GM19328 (cell line): ENCODE data around the gene IFITM1.

Source experiments
- ATAC-seq: cut with Tn5 transposase; IDR thresholded peaks from one replicate; pipeline ENCODE4 v1.9.1; 2021; ENCODE audit warnings: mild to moderate bottlenecking, moderate library complexity; ENCODE audit not compliant: unreplicated experiment

IFITM1 gene

GRCh38 chr11:313787-314553 lies at the start of gene IFITM1:
TSS of gene IFITM1 (plus strand) at chr11:314040. CDS start at chr11:314171, 131 bp downstream.
- ATAC-seq = no peak

- ATAC-seq = no peak
Observed at GRCh38 chr11:266676-267439, 47.0 kb upstream of the IFITM1 start.

GRCh38 chr11:267491-267994 lies 46.3 kb upstream of the IFITM1 start:
- no peak for ATAC-seq

GRCh38 chr11:268716-269145 lies 45.1 kb upstream of the IFITM1 start:
- ATAC-seq = peak; percentile 39

GRCh38 chr11:269146-269890 lies 44.5 kb upstream of the IFITM1 start:
- peak; percentile 61 for ATAC-seq

- no peak for ATAC-seq
Observed at GRCh38 chr11:270451-271318, 43.2 kb upstream of the IFITM1 start.

GRCh38 chr11:271319-271715 lies 42.5 kb upstream of the IFITM1 start:
- ATAC-seq = no peak

- ATAC-seq = no peak
Observed at GRCh38 chr11:272195-272930, 41.5 kb upstream of the IFITM1 start.

- no peak for ATAC-seq
Observed at GRCh38 chr11:272931-273198, 41.0 kb upstream of the IFITM1 start.

GRCh38 chr11:276219-276618 lies 37.6 kb upstream of the IFITM1 start:
- no peak for ATAC-seq

GRCh38 chr11:278001-278951 lies 35.6 kb upstream of the IFITM1 start, which contains the start of gene NLRP6:
TSS of gene NLRP6 (plus strand) at chr11:278407. CDS start at chr11:278570, 163 bp downstream.
- no peak for ATAC-seq

GRCh38 chr11:279040-279965 lies 34.5 kb upstream of the IFITM1 start:
- ATAC-seq = no peak

- no peak for ATAC-seq
Observed at GRCh38 chr11:279966-280705, 33.7 kb upstream of the IFITM1 start.

GRCh38 chr11:280706-281485 lies 32.9 kb upstream of the IFITM1 start:
- ATAC-seq = no peak

- ATAC-seq = no peak
Observed at GRCh38 chr11:281486-282161, 32.2 kb upstream of the IFITM1 start.

GRCh38 chr11:282171-282570 lies 31.7 kb upstream of the IFITM1 start:
- ATAC-seq = no peak
